Sigmoid colon (tissue), 7 donors: ENCODE data around the gene IGDCC3. TPM values are rescaled to one million over a fixed set of nuclear protein-coding genes. Genes with fewer than 3 reads are reported as not detected.

ENCODE experiments used
- DNase-seq: peaks from one replicate; pipeline ENCODE4 v3.0.0-alpha.2; 2019
- H3K27ac ChIP-seq, 4 donors: fragments of 200-600 bp; sonication (generic); one replicate each; pipeline ENCODE4 v1.5.1; 2016 to 2019; ENCODE audit warnings: mild to moderate bottlenecking in 1 of 4
- H3K27me3 ChIP-seq, 3 donors: fragments of 200-600 bp; sonication (generic); one replicate each; pipeline ENCODE4 v1.5.1; 2019; ENCODE audit warnings: mild to moderate bottlenecking in 1 of 3
- H3K36me3 ChIP-seq, 4 donors: fragments of 200-600 bp; sonication (generic); one replicate each; pipeline ENCODE4 v1.5.1; 2016 to 2019
- H3K4me1 ChIP-seq, 4 donors: fragments of 200-600 bp; sonication (generic); one replicate each; pipeline ENCODE4 v1.5.1; 2017 to 2019
- H3K4me3 ChIP-seq, 4 donors: fragments of 200-600 bp; sonication (generic); one replicate each; pipeline ENCODE4 v1.5.1; 2017 to 2019; ENCODE audit warnings: mild to moderate bottlenecking in 2 of 4, moderate library complexity in 1 of 4
- H3K9me3 ChIP-seq, 4 donors: fragments of 200-600 bp in 3 of 4; sonication (generic) in 3 of 4; one replicate each; pipeline versions ENCODE4 v1.5.1 to v1.6.1; 2013 to 2019
- EP300 ChIP-seq, 4 donors: sonication (generic); formaldehyde crosslinking; IDR thresholded peaks; one replicate each; pipeline ENCODE4 v1.6.1; 2017; ENCODE audit warnings: antibody characterized with exemption in 4 of 4
- POLR2A ChIP-seq, 2 donors: fragments of 450-650 bp; IDR thresholded peaks; one replicate each; pipeline ENCODE4 v1.6.1; 2016; ENCODE audit warnings: antibody characterized with exemption in 2 of 2, mild to moderate bottlenecking in 2 of 2, moderate library complexity in 2 of 2
- POLR2AphosphoS5 ChIP-seq, 4 donors: sonication (generic); formaldehyde crosslinking; IDR thresholded peaks; one replicate each; pipeline ENCODE4 v1.6.1; 2017; ENCODE audit warnings: antibody characterized with exemption in 4 of 4
- WGBS, 2 donors: extraction: QIAGEN DNeasy Blood & Tissue Kit; methylation state at CpG; one replicate each; pipeline ENCODE4 v1.1.7; 2013; 5-methylcytosine and 5-hydroxymethylcytosine counted together
- intact Hi-C: fragments of 100-400 bp; cut with DNase I; formaldehyde crosslinking; loops from one replicate; pipeline ENCODE4 v1.15.1; 2023
- polyA plus RNA-seq, 3 donors: library from polyadenylated mRNA; stranded (reverse); fragments of 200-250 nt; gene quantifications; one replicate each; pipeline ENCODE4 v1.2.3, GENCODE V29; 2013
- total RNA-seq, 4 donors: library from RNA; depleted of rRNA; stranded (reverse); fragments of >200 nt; gene quantifications; one replicate each; pipeline ENCODE4 v1.1.0, GENCODE V29; 2016
- TF ChIP-seq, protein P1 (sequence below), 4 experiments: fragments of 450-650 bp in 3 of 4; fragments of 200-600 bp in 1 of 4; IDR thresholded peaks; one replicate each; pipeline ENCODE4 v1.5.1; 2016 to 2019; ENCODE audit warnings: antibody characterized with exemption in 4 of 4, mild to moderate bottlenecking in 3 of 4, moderate library complexity in 2 of 4
- donor health status: healthy with polysubstance abuse.
- donor health status: Bipolar disorder and iron deficiency.
- donor health status: healthy.

The IGDCC3 gene
- total and polyA plus RNA-seq, 7 donors, result under 0.01 to 0.55 (median 0.12) TPM; not detected in 2

DNA sequence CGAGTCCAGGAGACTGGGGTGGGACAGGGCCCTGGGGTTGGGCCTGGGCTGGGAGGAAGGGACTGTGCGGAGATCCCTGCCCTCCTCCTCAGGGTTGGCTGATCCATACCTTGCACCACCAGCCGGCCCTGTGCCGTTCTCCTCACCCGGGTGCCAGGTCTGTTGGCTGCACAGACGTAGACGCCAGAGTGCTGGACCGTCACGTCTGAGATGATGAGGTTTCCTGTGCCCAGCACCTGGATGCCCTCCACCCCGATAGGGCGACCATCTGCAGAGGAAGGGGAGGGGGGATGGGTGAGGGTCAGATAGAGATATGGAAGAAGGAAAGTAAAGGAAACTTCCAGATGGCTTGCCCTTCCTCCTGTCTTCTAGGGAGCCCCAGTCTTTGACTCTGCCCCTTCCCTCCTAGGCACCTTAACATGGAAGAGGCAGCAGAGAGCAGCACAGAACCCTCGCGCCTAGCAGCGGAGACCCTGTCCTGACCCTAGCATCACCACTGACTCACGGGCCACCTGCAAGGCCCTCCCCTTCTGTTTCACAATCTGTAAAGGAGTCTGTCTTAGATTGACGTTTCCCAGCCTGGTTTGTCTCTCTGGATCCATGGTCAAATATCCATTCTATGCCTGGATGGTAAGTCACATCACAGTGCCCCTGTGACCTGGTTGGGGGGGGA lies 44.5 kb downstream of the IGDCC3 start:
- H3K9me3 ChIP-seq, result no peaks in the 10 kb centered on the region
- H3K36me3 ChIP-seq, result no peaks in the 10 kb centered on the region
- DNase-seq, result no peak
- no peak overlapping the region for H3K4me3 ChIP-seq
- intact Hi-C loops, result no loop called here
- no peak for TF ChIP-seq EP300 (IDR thresholded peaks at IDR 0.05)
- TF ChIP-seq, protein P1, sequence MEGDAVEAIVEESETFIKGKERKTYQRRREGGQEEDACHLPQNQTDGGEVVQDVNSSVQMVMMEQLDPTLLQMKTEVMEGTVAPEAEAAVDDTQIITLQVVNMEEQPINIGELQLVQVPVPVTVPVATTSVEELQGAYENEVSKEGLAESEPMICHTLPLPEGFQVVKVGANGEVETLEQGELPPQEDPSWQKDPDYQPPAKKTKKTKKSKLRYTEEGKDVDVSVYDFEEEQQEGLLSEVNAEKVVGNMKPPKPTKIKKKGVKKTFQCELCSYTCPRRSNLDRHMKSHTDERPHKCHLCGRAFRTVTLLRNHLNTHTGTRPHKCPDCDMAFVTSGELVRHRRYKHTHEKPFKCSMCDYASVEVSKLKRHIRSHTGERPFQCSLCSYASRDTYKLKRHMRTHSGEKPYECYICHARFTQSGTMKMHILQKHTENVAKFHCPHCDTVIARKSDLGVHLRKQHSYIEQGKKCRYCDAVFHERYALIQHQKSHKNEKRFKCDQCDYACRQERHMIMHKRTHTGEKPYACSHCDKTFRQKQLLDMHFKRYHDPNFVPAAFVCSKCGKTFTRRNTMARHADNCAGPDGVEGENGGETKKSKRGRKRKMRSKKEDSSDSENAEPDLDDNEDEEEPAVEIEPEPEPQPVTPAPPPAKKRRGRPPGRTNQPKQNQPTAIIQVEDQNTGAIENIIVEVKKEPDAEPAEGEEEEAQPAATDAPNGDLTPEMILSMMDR (IDR thresholded peaks at IDR 0.05), result no peak
- WGBS, 2 donors, result 86% methylated on average over 16 of the region's 16 CpGs
- no peaks in the 10 kb centered on the region for H3K27me3 ChIP-seq
- H3K27ac ChIP-seq, result no peak overlapping the region
- no peaks in the 10 kb centered on the region for H3K4me1 ChIP-seq

DNA sequence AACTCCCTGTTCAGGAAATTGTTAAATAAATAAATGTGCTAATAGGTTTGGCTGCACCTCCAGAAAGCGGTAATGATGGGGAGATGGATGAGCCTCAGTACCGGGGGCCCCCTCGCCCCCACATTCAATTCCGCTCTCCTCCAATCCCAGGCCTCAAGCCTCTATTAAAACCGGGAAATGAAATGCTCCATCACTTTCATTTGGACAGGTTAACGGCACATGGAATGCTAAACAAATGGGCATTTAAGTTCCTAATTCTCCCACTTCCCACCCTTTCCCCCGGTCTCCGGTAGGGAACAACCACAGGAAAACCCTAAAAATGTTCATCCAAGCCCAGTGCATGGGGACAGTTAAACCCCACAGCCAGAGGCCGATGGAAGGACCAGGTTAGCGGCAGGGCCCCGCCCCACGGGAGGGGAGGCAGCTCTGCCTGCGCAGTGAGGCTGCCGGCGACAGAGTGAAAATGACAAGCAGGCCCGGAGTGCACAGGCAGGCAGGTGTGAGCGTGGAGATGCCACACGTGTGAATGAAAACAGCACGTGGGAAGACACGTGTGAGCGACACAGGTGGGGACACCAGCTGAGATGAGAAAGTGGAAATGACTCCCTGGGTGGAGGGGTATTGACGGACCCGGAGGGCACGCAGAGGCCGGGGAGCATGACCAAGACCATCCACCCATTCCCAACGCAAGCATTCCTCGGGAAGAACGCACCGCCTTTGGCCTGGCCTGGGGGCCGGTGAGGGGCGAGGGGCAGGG lies 45.2 kb downstream of the IGDCC3 start:
- H3K27ac ChIP-seq, result no peak overlapping the region
- TF ChIP-seq POLR2A (IDR thresholded peaks at IDR 0.05) (no peak), POLR2AphosphoS5 (IDR thresholded peaks at IDR 0.05) (no peak), EP300 (IDR thresholded peaks at IDR 0.05) (no peak)
- TF ChIP-seq, protein P1 (IDR thresholded peaks at IDR 0.05), result no peak
- no peaks in the 10 kb centered on the region for H3K4me1 ChIP-seq
- H3K9me3 ChIP-seq, result no peaks in the 10 kb centered on the region
- no peaks in the 10 kb centered on the region for H3K36me3 ChIP-seq
- WGBS, 2 donors, result 76 to 88% methylated on average over 31 of the region's 31 CpGs
- no peaks in the 10 kb centered on the region for H3K27me3 ChIP-seq
- DNase-seq, result no peak
- H3K4me3 ChIP-seq, result no peak overlapping the region
- intact Hi-C loops, result no loop called here

DNA sequence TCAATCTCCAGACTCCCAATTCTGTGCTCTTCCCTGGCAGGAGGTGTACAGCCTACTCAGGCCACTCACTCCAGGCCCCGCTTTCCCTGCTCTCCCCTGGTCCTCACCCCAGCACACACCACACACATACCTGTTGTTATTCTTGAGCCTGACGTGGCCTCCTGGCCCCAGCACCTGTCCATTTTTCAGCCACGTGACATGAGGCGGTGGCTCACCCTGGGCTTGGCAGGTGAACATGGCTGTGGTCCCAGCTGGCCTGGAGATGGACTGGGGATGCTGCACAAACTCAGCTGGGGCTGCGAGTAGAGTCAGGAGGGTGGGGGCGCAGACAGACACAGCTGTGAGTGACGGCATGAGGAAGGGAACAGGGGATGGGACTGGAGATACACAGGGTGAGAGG lies 46.0 kb downstream of the IGDCC3 start:
- H3K9me3 ChIP-seq, result no peaks in the 10 kb centered on the region
- 50 to 69% methylated on average over 7 of the region's 7 CpGs for WGBS, 2 donors
- DNase-seq, result no peak
- H3K27ac ChIP-seq, result no peak overlapping the region
- no peaks in the 10 kb centered on the region for H3K27me3 ChIP-seq
- intact Hi-C loops, result no loop called here
- H3K4me3 ChIP-seq, result no peak overlapping the region
- TF ChIP-seq POLR2AphosphoS5 (IDR thresholded peaks at IDR 0.05) (no peak), POLR2A (IDR thresholded peaks at IDR 0.05) (no peak), EP300 (IDR thresholded peaks at IDR 0.05) (no peak)
- TF ChIP-seq, protein P1 (IDR thresholded peaks at IDR 0.05), result no peak
- H3K36me3 ChIP-seq, result no peaks in the 10 kb centered on the region
- no peaks in the 10 kb centered on the region for H3K4me1 ChIP-seq

DNA sequence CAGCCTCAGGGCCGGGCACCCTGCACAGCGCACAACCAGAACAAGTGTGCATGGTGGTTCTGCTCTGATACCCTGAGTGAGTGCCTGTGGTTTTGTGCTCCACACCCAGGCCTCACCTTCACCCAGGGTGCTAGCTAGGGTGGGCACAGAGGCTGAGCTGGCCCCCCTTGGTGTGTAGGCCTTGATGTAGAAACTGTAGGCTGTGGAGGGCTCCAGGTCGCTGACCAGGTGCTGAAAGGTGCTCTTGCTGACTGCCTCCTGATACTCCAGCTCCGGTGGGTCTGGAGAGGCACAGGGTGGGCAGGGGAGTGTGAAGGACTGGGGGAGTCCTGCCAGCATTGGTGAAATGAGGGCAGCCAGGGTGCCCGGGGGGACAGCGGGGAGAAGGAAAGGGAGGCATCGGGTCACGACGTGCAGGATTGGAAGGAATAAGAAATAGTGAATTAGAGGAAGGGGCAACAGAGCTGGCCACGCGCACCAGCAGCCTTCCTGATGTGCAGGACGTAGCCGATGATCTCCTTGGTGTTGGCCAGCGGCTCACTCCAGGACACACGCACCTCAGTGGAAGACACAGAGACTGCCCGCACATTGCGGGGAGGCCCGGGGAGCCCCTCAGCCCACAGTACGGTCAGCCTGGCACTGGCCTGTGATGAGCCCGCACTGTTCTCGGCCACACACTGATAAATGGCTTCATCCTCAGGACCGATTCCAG lies 46.7 kb downstream of the IGDCC3 start:
- Histone ChIP-seq H3K4me3 (no peak overlapping the region), H3K4me1 (no peaks in the 10 kb centered on the region), H3K27ac (no peak overlapping the region), H3K27me3 (no peaks in the 10 kb centered on the region), H3K36me3 (no peaks in the 10 kb centered on the region), H3K9me3 (no peaks in the 10 kb centered on the region)
- 94 to 95% methylated on average over 22 of the region's 22 CpGs for WGBS, 2 donors
- intact Hi-C loops, result no loop called here
- no peak for TF ChIP-seq EP300 (IDR thresholded peaks at IDR 0.05)
- TF ChIP-seq, protein P1 (IDR thresholded peaks at IDR 0.05), result no peak
- TF ChIP-seq POLR2A (IDR thresholded peaks at IDR 0.05), result no peak
- no peak for TF ChIP-seq POLR2AphosphoS5 (IDR thresholded peaks at IDR 0.05)
- no peak for DNase-seq
